Measurements from ENCODE around the gene LBH.

DNA sequence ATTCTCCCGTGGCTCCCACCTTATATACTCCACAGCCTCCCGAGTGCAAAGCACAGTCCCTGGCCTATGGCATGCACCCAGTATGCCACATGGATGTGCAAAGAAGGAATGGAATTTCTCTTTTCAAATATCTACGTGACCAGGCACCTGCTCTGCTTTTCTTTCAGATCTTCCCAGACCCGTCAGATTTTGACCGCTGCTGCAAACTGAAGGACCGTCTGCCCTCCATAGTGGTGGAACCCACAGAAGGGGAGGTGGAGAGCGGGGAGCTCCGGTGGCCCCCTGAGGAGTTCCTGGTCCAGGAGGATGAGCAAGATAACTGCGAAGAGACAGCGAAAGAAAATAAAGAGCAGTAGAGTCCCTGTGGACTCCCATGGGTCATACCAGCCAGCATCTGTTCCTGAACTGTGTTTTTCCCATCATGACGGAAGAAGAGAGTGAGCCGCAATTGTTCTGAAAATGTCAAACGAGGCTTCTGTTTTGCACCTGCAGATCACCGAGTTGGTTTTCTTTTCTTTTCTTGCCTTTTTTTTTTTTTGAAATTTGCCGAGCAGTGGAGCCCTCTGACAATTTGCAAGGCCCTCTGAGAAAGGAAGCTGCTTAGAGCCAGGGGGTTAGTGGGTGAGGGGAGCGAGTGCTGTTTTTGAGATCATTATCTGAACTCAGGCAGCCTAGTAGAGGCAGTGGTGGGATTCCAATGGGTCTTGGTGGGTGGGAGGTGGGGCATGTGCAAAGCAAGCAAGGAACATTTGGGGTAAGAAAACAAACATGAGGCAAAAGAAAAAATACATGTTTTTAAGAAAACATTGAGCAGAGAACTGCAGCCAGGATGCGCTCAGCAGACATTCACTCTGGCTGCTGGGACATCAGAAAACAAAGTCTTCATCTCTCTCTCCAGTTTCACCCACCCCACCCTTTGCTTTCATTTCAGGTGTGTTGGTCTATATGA lies 26.2 kb downstream of the LBH start:
- TF ChIP-seq, protein P1, sequence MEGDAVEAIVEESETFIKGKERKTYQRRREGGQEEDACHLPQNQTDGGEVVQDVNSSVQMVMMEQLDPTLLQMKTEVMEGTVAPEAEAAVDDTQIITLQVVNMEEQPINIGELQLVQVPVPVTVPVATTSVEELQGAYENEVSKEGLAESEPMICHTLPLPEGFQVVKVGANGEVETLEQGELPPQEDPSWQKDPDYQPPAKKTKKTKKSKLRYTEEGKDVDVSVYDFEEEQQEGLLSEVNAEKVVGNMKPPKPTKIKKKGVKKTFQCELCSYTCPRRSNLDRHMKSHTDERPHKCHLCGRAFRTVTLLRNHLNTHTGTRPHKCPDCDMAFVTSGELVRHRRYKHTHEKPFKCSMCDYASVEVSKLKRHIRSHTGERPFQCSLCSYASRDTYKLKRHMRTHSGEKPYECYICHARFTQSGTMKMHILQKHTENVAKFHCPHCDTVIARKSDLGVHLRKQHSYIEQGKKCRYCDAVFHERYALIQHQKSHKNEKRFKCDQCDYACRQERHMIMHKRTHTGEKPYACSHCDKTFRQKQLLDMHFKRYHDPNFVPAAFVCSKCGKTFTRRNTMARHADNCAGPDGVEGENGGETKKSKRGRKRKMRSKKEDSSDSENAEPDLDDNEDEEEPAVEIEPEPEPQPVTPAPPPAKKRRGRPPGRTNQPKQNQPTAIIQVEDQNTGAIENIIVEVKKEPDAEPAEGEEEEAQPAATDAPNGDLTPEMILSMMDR (IDR thresholded peaks at IDR 0.05) = no peak
- TF ChIP-seq POLR2A (IDR thresholded peaks at IDR 0.05) = no peak

Data from right lobe of liver (tissue), 4 donors.